HepG2 (cell line): Measurements from ENCODE around the gene ZFYVE21. TPM values are rescaled to one million over a fixed set of nuclear protein-coding genes. Genes with fewer than 3 reads are reported as not detected.

ENCODE experiments used
- CHCHD3 ChIP-seq: sonication (generic); formaldehyde crosslinking; IDR thresholded peaks from 2 replicates; pipeline ENCODE4 v1.8.0; 2022; ENCODE audit warnings: mild to moderate bottlenecking, missing genetic modification reagents, moderate library complexity
- FOXO1 ChIP-seq: sonication (generic); formaldehyde crosslinking; IDR thresholded peaks from 2 replicates; pipeline ENCODE4 v1.4.0; 2020; ENCODE audit warnings: missing genetic modification reagents
- HDAC2 ChIP-seq: sonication (generic); formaldehyde crosslinking; IDR thresholded peaks from 2 replicates; pipeline ENCODE4 v1.4.0; 2020; ENCODE audit warnings: missing genetic modification reagents
- HNRNPL ChIP-seq: fragments of 200-400 bp; formaldehyde crosslinking; IDR thresholded peaks from 2 replicates; pipeline ENCODE4 v1.6.1; 2017; ENCODE audit warnings: mild to moderate bottlenecking, low read depth, low read length
- HNRNPLL ChIP-seq: fragments of 200-400 bp; formaldehyde crosslinking; IDR thresholded peaks from 2 replicates; pipeline ENCODE4 v1.6.1; 2017; ENCODE audit warnings: mild to moderate bottlenecking, low read depth, low read length; ENCODE audit not compliant: poor library complexity, severe bottlenecking
- IRX3 ChIP-seq: sonication (generic); formaldehyde crosslinking; IDR thresholded peaks from 2 replicates; pipeline ENCODE4 v1.8.1; 2023; ENCODE audit warnings: mild to moderate bottlenecking, low read depth, missing genetic modification reagents, borderline replicate concordance
- NKX3-1 ChIP-seq: sonication (generic); formaldehyde crosslinking; IDR thresholded peaks from 2 replicates; pipeline ENCODE4 v1.5.0; 2020; ENCODE audit warnings: missing genetic modification reagents
- NR2F6 ChIP-seq, 2 experiments: IDR thresholded peaks; 2 replicates each; pipeline ENCODE4 v1.6.1; 2016; ENCODE audit warnings: antibody characterized with exemption in 1 of 2, mild to moderate bottlenecking in 1 of 2
- SIN3B ChIP-seq: fragments of 150-350 bp; IDR thresholded peaks from 2 replicates; pipeline ENCODE4 v1.6.1; 2014; ENCODE audit warnings: low read length
- ZBTB20 ChIP-seq: sonication (generic); formaldehyde crosslinking; IDR thresholded peaks from 2 replicates; pipeline ENCODE4 v1.8.1; 2023; ENCODE audit warnings: missing genetic modification reagents, low read depth, mild to moderate bottlenecking, borderline replicate concordance
- ZBTB7B ChIP-seq: sonication (generic); formaldehyde crosslinking; IDR thresholded peaks from 2 replicates; pipeline ENCODE4 v1.4.0; 2020; ENCODE audit warnings: missing genetic modification reagents
- ZNF264 ChIP-seq: sonication (generic); formaldehyde crosslinking; IDR thresholded peaks from 2 replicates; pipeline ENCODE4 v1.4.0; 2020; ENCODE audit warnings: missing genetic modification reagents
- ZNF33B ChIP-seq: sonication (generic); formaldehyde crosslinking; IDR thresholded peaks from 2 replicates; pipeline ENCODE4 v1.5.1; 2020; ENCODE audit warnings: mild to moderate bottlenecking, missing genetic modification reagents
- ZNF441 ChIP-seq: sonication (generic); formaldehyde crosslinking; IDR thresholded peaks from 2 replicates; pipeline ENCODE4 v1.7.0; 2021; ENCODE audit warnings: missing genetic modification reagents, borderline replicate concordance
- ZNF629 ChIP-seq: sonication (generic); formaldehyde crosslinking; conservative IDR thresholded peaks from 2 replicates; pipeline ENCODE4 v1.5.0; 2020; ENCODE audit warnings: missing genetic modification reagents
- ZNF768 ChIP-seq: sonication (generic); formaldehyde crosslinking; IDR thresholded peaks from 2 replicates; pipeline ENCODE4 v1.4.0; 2020; ENCODE audit warnings: missing genetic modification reagents
- ZNF772 ChIP-seq: sonication (generic); formaldehyde crosslinking; IDR thresholded peaks from 2 replicates; pipeline ENCODE4 v1.5.0; 2020; ENCODE audit warnings: mild to moderate bottlenecking, missing genetic modification reagents
- polyA plus RNA-seq, 8 experiments: library from polyadenylated mRNA; depleted of rRNA in 3 of 8; stranded (reverse) in 7 of 8; unstranded in 1 of 8; fragments of >200 nt; fragmentation: Illumina TruSeq in 4 of 8; extraction: Trizol in 4 of 8; gene quantifications; 2 replicates each; pipeline versions ENCODE4 v1.2.1 to v1.2.3, GENCODE V29; 2011 to 2016; ENCODE audit warnings: low read depth in 4 of 8, missing spikeins in 1 of 8, mixed read lengths in 1 of 8; ENCODE audit not compliant: insufficient read depth in 1 of 8
- total RNA-seq, 5 experiments: library from RNA; depleted of rRNA; stranded (reverse); fragments of >200 nt; fragmentation: Illumina TruSeq; extraction: Trizol; gene quantifications; 2 replicates each; pipeline ENCODE4 v1.2.3, GENCODE V29; 2016; ENCODE audit warnings: low read depth in 1 of 5
- TF ChIP-seq, protein P1 (sequence below), 2 experiments: IDR thresholded peaks; 2 replicates each; pipeline ENCODE4 v1.6.1; 2011 to 2012; ENCODE audit warnings: low read length in 2 of 2, borderline replicate concordance in 1 of 2, low read depth in 1 of 2, mild to moderate bottlenecking in 1 of 2, moderate library complexity in 1 of 2
- TF ChIP-seq, protein P2 (sequence below): IDR thresholded peaks from 2 replicates; pipeline ENCODE4 v1.6.1; 2016; ENCODE audit warnings: missing compliant biosample characterization, missing genetic modification reagents, borderline replicate concordance
- TF ChIP-seq, protein P3 (sequence below): sonication (generic); formaldehyde crosslinking; IDR thresholded peaks from 2 replicates; pipeline ENCODE4 v1.8.0; 2022; ENCODE audit warnings: mild to moderate bottlenecking, missing genetic modification reagents
- TF ChIP-seq, protein P4 (sequence below): sonication (generic); formaldehyde crosslinking; conservative IDR thresholded peaks from 2 replicates; pipeline ENCODE4 v1.8.0; 2022; ENCODE audit warnings: mild to moderate bottlenecking, moderate library complexity, missing genetic modification reagents

ZFYVE21 gene
- total and polyA plus RNA-seq, 2 of the 13 experiments (the other 11 are each of a cell fraction or from before 2014, with no cell fraction given): 34.3 to 34.4 TPM

DNA sequence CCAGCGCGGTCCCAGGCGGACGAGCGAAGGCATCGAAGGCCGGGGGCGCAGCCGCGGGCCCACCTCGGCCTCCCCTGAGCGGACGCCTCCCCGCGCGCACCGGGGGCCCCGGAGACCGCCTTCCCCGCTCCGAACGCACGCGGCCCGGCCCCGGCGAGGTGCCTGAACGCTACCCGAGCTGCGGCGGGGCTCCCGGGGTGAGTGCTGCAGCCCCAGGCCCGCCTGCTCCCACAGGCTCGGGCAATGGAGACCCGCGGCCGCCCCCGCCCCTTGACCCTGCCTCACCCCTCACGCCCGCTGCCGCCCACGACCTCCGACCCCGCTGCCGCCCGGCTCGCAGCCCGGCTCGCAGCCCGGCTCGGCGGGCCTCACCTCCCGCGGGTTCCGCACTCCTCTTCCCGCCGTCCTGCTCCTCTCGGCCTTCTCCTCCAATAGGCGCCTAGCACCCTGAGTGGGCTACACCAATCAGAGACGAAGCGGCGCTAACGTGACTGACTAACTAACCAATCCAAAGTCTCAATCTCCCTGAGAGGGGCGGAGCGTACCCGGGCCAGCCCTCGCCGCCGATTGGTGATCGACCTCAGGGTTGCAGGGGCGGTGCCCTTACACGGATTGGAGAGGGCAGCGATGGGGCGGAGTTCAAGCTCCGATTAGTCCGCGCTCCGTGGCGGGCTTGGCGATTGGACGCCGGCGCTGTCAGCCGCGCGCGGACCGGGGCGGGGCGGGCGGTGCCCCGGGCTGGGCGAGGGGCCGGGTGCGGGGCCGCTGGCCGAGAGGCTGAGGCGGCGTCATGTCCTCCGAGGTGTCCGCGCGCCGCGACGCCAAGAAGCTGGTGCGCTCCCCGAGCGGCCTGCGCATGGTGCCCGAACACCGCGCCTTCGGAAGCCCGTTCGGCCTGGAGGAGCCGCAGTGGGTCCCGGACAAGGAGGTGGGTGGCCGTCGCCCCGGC, at the start of gene ZFYVE21, which contains the start of gene XRCC3 (continued):
- TF ChIP-seq ZNF33B (CRISPR knock-in tag) (0 out of 2 replicates have a peak, but pooled peaks have one; percentile 64), ZNF264 (no peak), IRX3 (CRISPR knock-in tag) (no peak), NR2F6 (IDR thresholded peaks at IDR 0.05) (no peak), NR2F6 (CRISPR knock-in tag; IDR thresholded peaks at IDR 0.05) (peak; percentile 26; the same call in 1 of the 2 replicates), SIN3B (peak; percentile 54), HDAC2 (CRISPR knock-in tag) (no peak; the same call in 1 of the 2 replicates), ZNF441 (CRISPR knock-in tag) (no peak), ZBTB7B (CRISPR knock-in tag) (peak; percentile 24; the same call in 1 of the 2 replicates), HNRNPLL (peak; percentile 51), ZNF629 (CRISPR knock-in tag) (no peak), ZNF768 (CRISPR knock-in tag) (no peak), HNRNPL (no peak), CHCHD3 (no peak), FOXO1 (CRISPR knock-in tag) (no peak), ZNF772 (peak; percentile 39; the same call in 1 of the 2 replicates), NKX3-1 (CRISPR knock-in tag) (peak; percentile 76; the same call in 1 of the 2 replicates), ZBTB20 (CRISPR knock-in tag) (no peak)
- TF ChIP-seq, protein P1, sequence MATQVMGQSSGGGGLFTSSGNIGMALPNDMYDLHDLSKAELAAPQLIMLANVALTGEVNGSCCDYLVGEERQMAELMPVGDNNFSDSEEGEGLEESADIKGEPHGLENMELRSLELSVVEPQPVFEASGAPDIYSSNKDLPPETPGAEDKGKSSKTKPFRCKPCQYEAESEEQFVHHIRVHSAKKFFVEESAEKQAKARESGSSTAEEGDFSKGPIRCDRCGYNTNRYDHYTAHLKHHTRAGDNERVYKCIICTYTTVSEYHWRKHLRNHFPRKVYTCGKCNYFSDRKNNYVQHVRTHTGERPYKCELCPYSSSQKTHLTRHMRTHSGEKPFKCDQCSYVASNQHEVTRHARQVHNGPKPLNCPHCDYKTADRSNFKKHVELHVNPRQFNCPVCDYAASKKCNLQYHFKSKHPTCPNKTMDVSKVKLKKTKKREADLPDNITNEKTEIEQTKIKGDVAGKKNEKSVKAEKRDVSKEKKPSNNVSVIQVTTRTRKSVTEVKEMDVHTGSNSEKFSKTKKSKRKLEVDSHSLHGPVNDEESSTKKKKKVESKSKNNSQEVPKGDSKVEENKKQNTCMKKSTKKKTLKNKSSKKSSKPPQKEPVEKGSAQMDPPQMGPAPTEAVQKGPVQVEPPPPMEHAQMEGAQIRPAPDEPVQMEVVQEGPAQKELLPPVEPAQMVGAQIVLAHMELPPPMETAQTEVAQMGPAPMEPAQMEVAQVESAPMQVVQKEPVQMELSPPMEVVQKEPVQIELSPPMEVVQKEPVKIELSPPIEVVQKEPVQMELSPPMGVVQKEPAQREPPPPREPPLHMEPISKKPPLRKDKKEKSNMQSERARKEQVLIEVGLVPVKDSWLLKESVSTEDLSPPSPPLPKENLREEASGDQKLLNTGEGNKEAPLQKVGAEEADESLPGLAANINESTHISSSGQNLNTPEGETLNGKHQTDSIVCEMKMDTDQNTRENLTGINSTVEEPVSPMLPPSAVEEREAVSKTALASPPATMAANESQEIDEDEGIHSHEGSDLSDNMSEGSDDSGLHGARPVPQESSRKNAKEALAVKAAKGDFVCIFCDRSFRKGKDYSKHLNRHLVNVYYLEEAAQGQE (IDR thresholded peaks at IDR 0.05; ENCODE audit: borderline replicate concordance in 1 of 2, low read depth in 1 of 2, low read length in 2 of 2): no peak
- TF ChIP-seq, protein P2, sequence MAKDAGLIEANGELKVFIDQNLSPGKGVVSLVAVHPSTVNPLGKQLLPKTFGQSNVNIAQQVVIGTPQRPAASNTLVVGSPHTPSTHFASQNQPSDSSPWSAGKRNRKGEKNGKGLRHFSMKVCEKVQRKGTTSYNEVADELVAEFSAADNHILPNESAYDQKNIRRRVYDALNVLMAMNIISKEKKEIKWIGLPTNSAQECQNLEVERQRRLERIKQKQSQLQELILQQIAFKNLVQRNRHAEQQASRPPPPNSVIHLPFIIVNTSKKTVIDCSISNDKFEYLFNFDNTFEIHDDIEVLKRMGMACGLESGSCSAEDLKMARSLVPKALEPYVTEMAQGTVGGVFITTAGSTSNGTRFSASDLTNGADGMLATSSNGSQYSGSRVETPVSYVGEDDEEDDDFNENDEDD (CRISPR knock-in tag): peak; percentile 97
- TF ChIP-seq, protein P3, sequence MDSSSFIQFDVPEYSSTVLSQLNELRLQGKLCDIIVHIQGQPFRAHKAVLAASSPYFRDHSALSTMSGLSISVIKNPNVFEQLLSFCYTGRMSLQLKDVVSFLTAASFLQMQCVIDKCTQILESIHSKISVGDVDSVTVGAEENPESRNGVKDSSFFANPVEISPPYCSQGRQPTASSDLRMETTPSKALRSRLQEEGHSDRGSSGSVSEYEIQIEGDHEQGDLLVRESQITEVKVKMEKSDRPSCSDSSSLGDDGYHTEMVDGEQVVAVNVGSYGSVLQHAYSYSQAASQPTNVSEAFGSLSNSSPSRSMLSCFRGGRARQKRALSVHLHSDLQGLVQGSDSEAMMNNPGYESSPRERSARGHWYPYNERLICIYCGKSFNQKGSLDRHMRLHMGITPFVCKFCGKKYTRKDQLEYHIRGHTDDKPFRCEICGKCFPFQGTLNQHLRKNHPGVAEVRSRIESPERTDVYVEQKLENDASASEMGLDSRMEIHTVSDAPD (CRISPR knock-in tag): no peak
- TF ChIP-seq, protein P4, sequence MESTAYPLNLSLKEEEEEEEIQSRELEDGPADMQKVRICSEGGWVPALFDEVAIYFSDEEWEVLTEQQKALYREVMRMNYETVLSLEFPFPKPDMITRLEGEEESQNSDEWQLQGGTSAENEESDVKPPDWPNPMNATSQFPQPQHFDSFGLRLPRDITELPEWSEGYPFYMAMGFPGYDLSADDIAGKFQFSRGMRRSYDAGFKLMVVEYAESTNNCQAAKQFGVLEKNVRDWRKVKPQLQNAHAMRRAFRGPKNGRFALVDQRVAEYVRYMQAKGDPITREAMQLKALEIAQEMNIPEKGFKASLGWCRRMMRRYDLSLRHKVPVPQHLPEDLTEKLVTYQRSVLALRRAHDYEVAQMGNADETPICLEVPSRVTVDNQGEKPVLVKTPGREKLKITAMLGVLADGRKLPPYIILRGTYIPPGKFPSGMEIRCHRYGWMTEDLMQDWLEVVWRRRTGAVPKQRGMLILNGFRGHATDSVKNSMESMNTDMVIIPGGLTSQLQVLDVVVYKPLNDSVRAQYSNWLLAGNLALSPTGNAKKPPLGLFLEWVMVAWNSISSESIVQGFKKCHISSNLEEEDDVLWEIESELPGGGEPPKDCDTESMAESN (CRISPR knock-in tag): no peak; the same call in 1 of the 2 replicates
